Measurements from ENCODE around the gene ME3. TPM values are rescaled to one million over a fixed set of nuclear protein-coding genes. Genes with fewer than 3 reads are reported as not detected.

ME3 gene
- polyA plus RNA-seq, 1 experiment, result 15.8 TPM

DNA sequence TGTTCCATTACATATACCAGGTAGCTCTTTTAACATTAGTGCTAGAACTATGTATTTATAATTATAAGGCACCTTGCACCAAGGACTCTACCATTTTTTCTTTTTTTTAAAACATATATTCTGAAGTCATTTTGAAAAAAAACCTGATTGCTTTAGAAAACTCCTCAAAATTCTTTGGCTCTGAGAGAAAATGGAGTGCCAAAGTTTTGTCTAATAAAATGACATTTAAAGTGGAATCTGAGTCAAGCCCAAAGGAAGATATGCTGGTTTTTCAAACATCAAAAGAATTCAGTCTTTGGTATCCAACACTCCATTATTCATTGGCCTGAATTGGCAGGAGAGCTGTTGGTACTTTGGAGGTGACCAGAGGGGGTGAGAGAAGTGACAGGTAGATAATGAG, 116.5 kb downstream of the ME3 start:
- TF ChIP-seq CTCF (IDR thresholded peaks at IDR 0.05; ENCODE audit: insufficient read depth, low read depth, low read length), result no peak
- POLR2A ChIA-PET, result no interaction called here
- Histone ChIP-seq H3K27me3 (ENCODE audit: control insufficient read depth, insufficient read depth, low read length) (no peaks in the 10 kb centered on the region), H3K36me3 (ENCODE audit: control insufficient read depth, insufficient read depth, low read length) (no peaks in the 10 kb centered on the region), H3K4me3 (ENCODE audit: low read depth, low read length) (no peak overlapping the region)
- CTCF ChIA-PET, result interaction anchor here (0.9 kb wide), 1 partner anchor 23 kb away, joined by 3 read pairs; no protein-coding TSS in a partner anchor
- DNase-seq (ENCODE audit: low read depth), result no peak

DNA sequence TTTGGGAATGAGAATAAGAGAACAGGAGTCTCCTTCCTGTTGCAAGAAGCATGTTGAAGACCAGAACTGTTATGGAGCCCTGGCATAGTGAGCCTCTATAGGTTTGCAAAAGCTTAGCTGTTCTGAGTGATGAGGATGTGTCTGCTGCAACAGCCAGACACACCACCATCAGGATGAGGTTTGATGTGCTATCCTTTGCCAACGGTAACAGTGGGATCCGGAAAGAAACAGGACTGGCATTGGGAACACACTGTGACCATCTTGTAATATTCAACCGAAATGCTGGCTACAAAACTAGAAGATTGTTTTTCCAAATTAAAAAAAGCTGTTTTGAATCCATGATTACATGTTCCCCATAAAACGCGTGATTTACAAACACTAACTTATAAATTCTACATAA, 117.0 kb downstream of the ME3 start:
- CTCF ChIA-PET, result interaction anchor here (0.9 kb wide), 1 partner anchor 24 kb away, joined by 3 read pairs; no protein-coding TSS in a partner anchor

DNA sequence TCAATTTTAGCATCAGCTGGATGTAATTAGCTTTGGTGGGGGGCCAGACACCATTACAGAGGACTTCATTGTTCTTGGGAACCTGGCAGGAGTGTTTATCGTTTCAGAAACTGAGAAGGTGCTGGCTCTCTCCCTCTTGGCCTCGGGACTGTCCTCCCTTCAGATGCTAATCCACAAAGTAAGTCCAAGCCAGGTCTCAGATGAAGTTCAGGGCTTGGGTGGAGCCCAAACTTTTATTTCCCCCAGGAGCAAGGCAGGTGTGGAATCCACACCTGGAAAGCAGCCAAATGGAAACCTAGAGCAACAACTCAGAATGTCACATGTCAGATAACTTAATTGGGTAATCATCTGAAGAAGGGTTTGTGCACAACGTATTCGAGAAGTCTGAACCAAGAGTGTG, 119.2 kb downstream of the ME3 start:
- ChIA-PET CTCF (no interaction called here), POLR2A (no interaction called here)
- H3K4me3 ChIP-seq (ENCODE audit: low read depth, low read length), result no peak overlapping the region
- TF ChIP-seq CTCF (IDR thresholded peaks at IDR 0.05; ENCODE audit: insufficient read depth, low read depth, low read length), result no peak
- DNase-seq (ENCODE audit: low read depth), result no peak
- no peaks in the 10 kb centered on the region for H3K27me3 ChIP-seq (ENCODE audit: control insufficient read depth, insufficient read depth, low read length)
- H3K36me3 ChIP-seq (ENCODE audit: control insufficient read depth, insufficient read depth, low read length), result no peaks in the 10 kb centered on the region

More for the DNA sequence above, 117.0 kb downstream of the ME3 start:
- H3K27me3 ChIP-seq (ENCODE audit: control insufficient read depth, insufficient read depth, low read length), result no peaks in the 10 kb centered on the region
- no peaks in the 10 kb centered on the region for H3K36me3 ChIP-seq (ENCODE audit: control insufficient read depth, insufficient read depth, low read length)
- H3K4me3 ChIP-seq (ENCODE audit: low read depth, low read length), result no peak overlapping the region
- DNase-seq (ENCODE audit: low read depth), result no peak
- no peak for TF ChIP-seq CTCF (IDR thresholded peaks at IDR 0.05; ENCODE audit: insufficient read depth, low read depth, low read length)
- POLR2A ChIA-PET, result no interaction called here

DNA sequence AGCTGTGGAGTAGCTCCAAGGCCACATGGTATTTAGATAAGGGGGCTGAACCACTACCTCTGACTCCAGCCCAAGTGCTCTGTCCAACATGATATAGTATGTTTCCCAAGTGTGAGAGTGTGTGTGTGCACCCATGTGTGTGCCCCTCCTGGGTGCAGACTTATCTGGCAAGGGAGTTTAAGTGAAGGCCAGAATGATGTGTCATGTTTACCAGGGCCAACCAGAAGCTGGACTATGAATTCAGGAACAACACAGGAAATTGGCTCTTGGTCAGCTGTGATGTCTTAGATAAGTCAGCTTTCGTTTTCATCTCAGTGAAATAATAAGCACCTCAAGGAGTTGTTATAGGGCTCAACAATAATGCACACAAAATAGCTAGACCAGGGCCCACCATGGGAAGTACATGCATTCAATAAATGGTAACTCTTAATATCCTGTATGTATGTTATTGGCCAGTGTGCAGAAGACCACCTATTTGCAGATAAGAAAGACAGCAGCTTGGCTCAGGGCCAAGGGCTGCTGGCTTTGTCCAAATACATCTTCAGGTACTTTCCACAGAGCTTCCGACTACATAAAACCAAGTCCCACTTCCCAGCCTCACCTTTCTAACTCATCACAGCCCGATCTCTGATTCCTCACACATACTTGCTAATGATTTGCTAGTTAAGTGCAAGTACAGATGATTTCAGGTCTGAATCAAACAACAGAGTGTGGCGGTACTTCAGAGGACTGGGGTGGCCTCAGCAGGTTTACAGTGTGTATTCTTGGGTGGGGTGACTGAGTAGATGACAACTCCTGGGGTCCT, 120.9 kb downstream of the ME3 start:
- Histone ChIP-seq H3K36me3 (ENCODE audit: control insufficient read depth, insufficient read depth, low read length) (no peaks in the 10 kb centered on the region), H3K4me3 (ENCODE audit: low read depth, low read length) (no peak overlapping the region), H3K27me3 (ENCODE audit: control insufficient read depth, insufficient read depth, low read length) (no peaks in the 10 kb centered on the region)
- CTCF ChIA-PET, result interaction anchor here (0.7 to 1.0 kb wide), 3 partner anchors 18 to 96 kb away, joined by 3 to 4 read pairs (median 3); no protein-coding TSS in a partner anchor
- POLR2A ChIA-PET, result no interaction called here
- peak; percentile 57 for DNase-seq (ENCODE audit: low read depth)
- TF ChIP-seq CTCF (IDR thresholded peaks at IDR 0.05; ENCODE audit: insufficient read depth, low read depth, low read length), result no peak

GRCh38 chr11:86550757-86551156, 121.7 kb downstream of the ME3 start:
- H3K27me3 ChIP-seq (ENCODE audit: control insufficient read depth, insufficient read depth, low read length), result no peaks in the 10 kb centered on the region
- no peaks in the 10 kb centered on the region for H3K36me3 ChIP-seq (ENCODE audit: control insufficient read depth, insufficient read depth, low read length)
- no peak for DNase-seq (ENCODE audit: low read depth)
- ChIA-PET CTCF (interaction anchor here (0.7 to 1.5 kb wide), 4 partner anchors 18 to 96 kb away, joined by 3 to 4 read pairs (median 4); no protein-coding TSS in a partner anchor), POLR2A (no interaction called here)
- no peak overlapping the region for H3K4me3 ChIP-seq (ENCODE audit: low read depth, low read length)
- no peak for TF ChIP-seq CTCF (IDR thresholded peaks at IDR 0.05; ENCODE audit: insufficient read depth, low read depth, low read length)
